ENCODE measurements around the gene GHSR. TPM values are rescaled to one million over a fixed set of nuclear protein-coding genes. Genes with fewer than 3 reads are reported as not detected.

Gene GHSR
- total RNA-seq, 4 donors from 2014 or later: not detected

GRCh38 chr3:172407872-172408271, 40.4 kb downstream of the GHSR start:
- H3K36me3 ChIP-seq: no peaks in the 10 kb centered on the region
- TF ChIP-seq POLR2A (IDR thresholded peaks at IDR 0.05): no peak
- no peak for TF ChIP-seq POLR2AphosphoS5 (IDR thresholded peaks at IDR 0.05)
- TF ChIP-seq EP300 (IDR thresholded peaks at IDR 0.05): no peak
- no peak for TF ChIP-seq CTCF (IDR thresholded peaks at IDR 0.05)
- H3K4me1 ChIP-seq: no peaks in the 10 kb centered on the region
- DNase-seq (ENCODE audit: low spot score in 2 of 2): no peak
- no peaks in the 10 kb centered on the region for H3K9me3 ChIP-seq
- H3K4me3 ChIP-seq: no peak overlapping the region
- H3K27ac ChIP-seq: no peak overlapping the region
- 84% methylated on average over 3 of the region's 3 CpGs for WGBS
- H3K27me3 ChIP-seq: peaks cover 10% of the 10 kb centered on the region

GRCh38 chr3:172405914-172406313, 42.3 kb downstream of the GHSR start:
- no peaks in the 10 kb centered on the region for H3K9me3 ChIP-seq
- H3K4me1 ChIP-seq: no peaks in the 10 kb centered on the region
- no peak overlapping the region for H3K4me3 ChIP-seq
- 92% methylated on average over 2 of the region's 2 CpGs for WGBS
- peaks cover 3% of the 10 kb centered on the region for H3K27me3 ChIP-seq
- no peak overlapping the region for H3K27ac ChIP-seq
- H3K36me3 ChIP-seq: peaks cover 2% of the 10 kb centered on the region
- no peak for DNase-seq (ENCODE audit: low spot score in 2 of 2)
- no peak for TF ChIP-seq POLR2AphosphoS5 (IDR thresholded peaks at IDR 0.05)
- TF ChIP-seq POLR2A (IDR thresholded peaks at IDR 0.05): no peak
- TF ChIP-seq EP300 (IDR thresholded peaks at IDR 0.05): no peak
- TF ChIP-seq CTCF (IDR thresholded peaks at IDR 0.05): no peak

GRCh38 chr3:172404237-172404962, 43.9 kb downstream of the GHSR start:
- no peak for TF ChIP-seq CTCF (IDR thresholded peaks at IDR 0.05)
- no peak for TF ChIP-seq POLR2A (IDR thresholded peaks at IDR 0.05)
- TF ChIP-seq POLR2AphosphoS5 (IDR thresholded peaks at IDR 0.05): no peak
- TF ChIP-seq EP300 (IDR thresholded peaks at IDR 0.05): no peak
- Histone ChIP-seq H3K27ac (no peak overlapping the region), H3K4me1 (no peaks in the 10 kb centered on the region), H3K9me3 (no peaks in the 10 kb centered on the region), H3K27me3 (no peaks in the 10 kb centered on the region), H3K36me3 (peaks cover 4% of the 10 kb centered on the region), H3K4me3 (no peak overlapping the region)
- DNase-seq (ENCODE audit: low spot score in 2 of 2): no peak
- WGBS: 77% methylated on average over 12 of the region's 12 CpGs

GRCh38 chr3:172402892-172403643, 45.2 kb downstream of the GHSR start:
- 95% methylated on average over 8 of the region's 8 CpGs for WGBS
- H3K36me3 ChIP-seq: peaks cover 4% of the 10 kb centered on the region
- no peak overlapping the region for H3K27ac ChIP-seq
- TF ChIP-seq CTCF (IDR thresholded peaks at IDR 0.05) (no peak), POLR2A (IDR thresholded peaks at IDR 0.05) (no peak), EP300 (IDR thresholded peaks at IDR 0.05) (no peak), POLR2AphosphoS5 (IDR thresholded peaks at IDR 0.05) (no peak)
- H3K4me1 ChIP-seq: no peaks in the 10 kb centered on the region
- no peaks in the 10 kb centered on the region for H3K27me3 ChIP-seq
- H3K4me3 ChIP-seq: no peak overlapping the region
- no peak for DNase-seq (ENCODE audit: low spot score in 2 of 2)
- H3K9me3 ChIP-seq: no peaks in the 10 kb centered on the region

- Histone ChIP-seq H3K27me3 (no peaks in the 10 kb centered on the region), H3K27ac (no peak overlapping the region), H3K36me3 (peaks cover 7% of the 10 kb centered on the region), H3K9me3 (no peaks in the 10 kb centered on the region), H3K4me3 (no peak overlapping the region), H3K4me1 (no peaks in the 10 kb centered on the region)
- 94% methylated on average over 2 of the region's 2 CpGs for WGBS
- TF ChIP-seq CTCF (IDR thresholded peaks at IDR 0.05): no peak
- no peak for TF ChIP-seq EP300 (IDR thresholded peaks at IDR 0.05)
- TF ChIP-seq POLR2AphosphoS5 (IDR thresholded peaks at IDR 0.05): no peak
- no peak for TF ChIP-seq POLR2A (IDR thresholded peaks at IDR 0.05)
- DNase-seq (ENCODE audit: low spot score in 2 of 2): no peak
Observed at GRCh38 chr3:172402090-172402489, 46.2 kb downstream of the GHSR start.
